Activated T-helper 1 cell treated with anti-CD3 and anti-CD28 coated beads, Interleukin-12 subunit alpha, Interleukin-12 subunit beta, Interleukin-2, Interleukin-4 antibody, amounts not matched to agents 30 ng/mL and 10 ng/mL and 1 ng/mL, durations not matched to agents 14 hours and 24 hours and 36 hours (primary cell): Measurements from ENCODE around the gene ITPRIP. TPM values are rescaled to one million over a fixed set of nuclear protein-coding genes. Genes with fewer than 3 reads are reported as not detected.

Experiments used
- DNase-seq: peaks from one replicate; pipeline ENCODE4 v3.0.0; 2021; ENCODE audit warnings: low spot score
- H3K27ac Mint-ChIP-seq: one replicate; pipeline ENCODE4 v1.8.0; 2021; ENCODE audit warnings: mild to moderate bottlenecking, mixed read lengths
- H3K27me3 Mint-ChIP-seq: one replicate; pipeline ENCODE4 v1.8.0; 2022; ENCODE audit warnings: mild to moderate bottlenecking, moderate library complexity, mixed read lengths; ENCODE audit not compliant: insufficient read depth
- H3K36me3 Mint-ChIP-seq: one replicate; pipeline ENCODE4 v1.8.0; 2021; ENCODE audit warnings: low read depth, mixed read lengths
- H3K4me1 Mint-ChIP-seq: one replicate; pipeline ENCODE4 v1.8.0; 2021; ENCODE audit warnings: low read depth, mixed read lengths
- H3K4me3 Mint-ChIP-seq: one replicate; pipeline ENCODE4 v1.8.0; 2021; ENCODE audit warnings: mild to moderate bottlenecking, moderate library complexity, mixed read lengths
- H3K9me3 Mint-ChIP-seq: one replicate; pipeline ENCODE4 v1.8.0; 2021; ENCODE audit warnings: mixed read lengths
- intact Hi-C: fragments of 100-400 bp; cut with micrococcal nuclease; formaldehyde crosslinking; loops from one replicate; pipeline ENCODE4 v1.15.1; 2024
- total RNA-seq: library from RNA; stranded (reverse); gene quantifications from 2 replicates; pipeline ENCODE4 v1.2.3, GENCODE V29; 2022

Gene ITPRIP
- total RNA-seq, 1 donor from 2014 or later = 18.1 TPM

DNA sequence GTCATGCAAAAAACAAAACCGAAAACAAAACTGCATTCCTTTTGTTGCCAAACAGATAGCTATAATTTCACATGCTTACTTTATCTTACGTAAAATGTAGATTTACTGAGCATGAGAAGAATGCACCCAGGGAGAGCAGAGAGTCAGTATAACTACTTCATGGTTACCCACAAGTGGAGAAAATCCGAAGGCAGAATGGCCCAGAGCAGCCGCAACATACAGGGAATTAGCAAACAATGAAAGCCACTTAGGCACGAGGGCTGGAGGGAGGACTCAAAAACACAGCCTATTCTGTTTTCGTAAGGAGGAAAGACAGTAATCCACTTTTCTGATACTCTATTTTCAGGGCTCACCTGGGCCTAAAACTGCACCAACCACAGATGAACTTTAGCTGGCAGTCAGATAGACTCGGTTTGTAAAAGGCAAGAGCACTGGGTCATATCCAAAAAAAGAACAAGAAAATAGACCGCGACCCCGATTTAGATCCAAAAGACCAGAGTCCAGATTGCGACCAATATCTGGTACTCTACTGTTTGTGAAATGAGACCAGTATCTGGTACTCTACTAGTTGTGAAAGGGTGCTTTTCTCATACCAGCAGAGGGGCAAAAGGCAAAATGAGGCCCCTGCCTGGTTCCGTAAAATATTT lies 1.3 kb downstream of the ITPRIP start:
- intact Hi-C loops = loop anchor here (5.0 kb wide), 1 partner anchor 425 kb away; no protein-coding TSS in a partner anchor
- Mint-ChIP-seq H3K4me1 (peaks cover 69% of the 10 kb centered on the region), H3K27me3 (peaks cover 5% of the 10 kb centered on the region), H3K9me3 (no peaks in the 10 kb centered on the region), H3K27ac (peak overlapping the region; percentile 97), H3K4me3 (peak overlapping the region; percentile 100), H3K36me3 (peaks cover 10% of the 10 kb centered on the region)
- DNase-seq = no peak

DNA sequence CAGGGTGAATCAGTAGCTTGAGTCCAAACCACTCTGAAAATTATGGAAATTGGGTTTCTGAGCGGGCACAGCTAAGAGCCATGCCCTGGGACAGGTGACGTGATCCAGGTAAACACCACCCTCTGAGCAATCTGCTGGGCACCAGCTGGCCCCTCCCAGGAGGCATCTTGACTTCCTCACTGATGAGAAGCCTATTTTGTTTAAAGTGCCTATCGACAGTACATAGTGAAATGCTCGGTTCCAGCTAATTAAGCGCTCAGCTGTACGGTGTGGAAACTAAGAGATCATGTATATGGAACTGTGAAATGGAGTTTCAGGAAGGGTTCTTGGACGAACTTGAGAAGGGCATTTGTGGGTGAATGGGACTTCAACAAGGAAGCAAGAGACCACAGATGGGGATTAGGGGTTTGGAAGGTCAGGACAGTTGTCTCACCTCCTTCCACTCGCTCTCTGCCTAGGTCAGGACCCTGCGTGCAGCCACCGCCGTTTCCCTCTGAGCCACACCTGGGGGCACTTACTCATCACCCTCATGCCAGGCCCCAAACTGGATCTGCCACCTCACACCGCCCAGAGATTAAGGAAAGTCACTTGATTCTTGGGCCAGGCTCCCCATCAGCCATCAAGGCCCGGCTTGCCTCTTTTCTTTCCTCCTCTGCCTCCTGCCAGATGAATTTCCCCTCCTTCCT lies 3.2 kb downstream of the ITPRIP start:
- Mint-ChIP-seq H3K4me3 (peak overlapping the region; percentile 73), H3K9me3 (no peaks in the 10 kb centered on the region), H3K4me1 (peaks cover 84% of the 10 kb centered on the region), H3K27ac (no peak overlapping the region), H3K27me3 (peaks cover 3% of the 10 kb centered on the region), H3K36me3 (peaks cover 21% of the 10 kb centered on the region)
- intact Hi-C loops = loop anchor here (5.0 kb wide), 1 partner anchor 423 kb away; no protein-coding TSS in a partner anchor
- DNase-seq = no peak

DNA sequence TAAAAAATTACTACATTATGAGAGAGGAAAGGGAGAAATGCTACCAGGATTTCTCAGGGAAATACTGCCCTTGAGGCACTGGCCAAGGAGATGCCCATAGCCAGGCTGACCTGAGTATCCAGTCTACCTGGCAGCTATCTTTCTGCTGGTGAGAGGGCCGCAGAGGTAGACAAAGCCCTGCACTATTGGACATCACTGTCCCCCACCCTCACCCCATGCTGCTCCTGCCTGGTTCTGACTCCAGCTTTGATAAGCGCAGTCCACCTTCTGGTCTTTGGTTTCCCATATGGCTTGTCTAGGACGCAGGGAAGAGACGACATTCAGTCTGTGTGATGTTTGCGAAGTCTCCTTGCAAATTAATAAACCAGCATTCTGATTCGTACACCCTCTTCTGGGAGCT lies 3.7 kb downstream of the ITPRIP start:
- H3K4me1 Mint-ChIP-seq = peaks cover 84% of the 10 kb centered on the region
- peaks cover 2% of the 10 kb centered on the region for H3K27me3 Mint-ChIP-seq
- no peak for DNase-seq
- intact Hi-C loops = no loop called here
- H3K36me3 Mint-ChIP-seq = peaks cover 21% of the 10 kb centered on the region
- H3K27ac Mint-ChIP-seq = no peak overlapping the region
- no peak overlapping the region for H3K4me3 Mint-ChIP-seq
- H3K9me3 Mint-ChIP-seq = no peaks in the 10 kb centered on the region

DNA sequence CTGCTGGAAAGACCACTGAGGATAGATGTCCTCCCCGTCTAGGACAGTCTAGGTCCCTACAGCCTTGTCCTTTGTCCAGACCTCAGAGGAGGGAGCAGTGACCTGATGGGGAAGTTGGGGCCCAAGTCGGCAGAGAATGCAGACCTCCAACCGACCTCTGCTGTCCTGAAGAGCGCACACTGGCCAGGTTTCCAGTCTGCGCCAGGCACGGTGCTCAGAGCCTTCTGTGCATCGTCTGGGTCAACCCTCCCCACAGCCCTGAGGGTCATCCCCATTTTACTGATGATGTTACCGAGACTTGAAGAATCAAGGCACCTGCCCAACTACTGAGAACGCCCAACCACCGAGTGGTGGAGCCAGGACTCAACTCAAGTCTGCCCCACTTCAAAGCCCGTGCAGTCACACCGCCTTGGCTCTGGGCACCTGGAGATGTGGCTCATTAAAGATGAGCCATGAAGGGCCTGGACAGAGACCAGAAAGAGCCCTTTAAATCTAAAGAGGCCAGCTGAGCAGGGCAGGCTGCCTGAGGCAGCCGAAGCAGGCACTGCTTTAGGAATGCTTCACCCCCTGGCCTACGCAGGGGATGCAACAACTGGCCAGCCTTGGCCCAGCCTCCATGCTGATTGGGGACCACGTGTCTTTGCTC lies 4.4 kb downstream of the ITPRIP start:
- no peak for DNase-seq
- intact Hi-C loops = no loop called here
- no peak overlapping the region for H3K4me3 Mint-ChIP-seq
- no peaks in the 10 kb centered on the region for H3K9me3 Mint-ChIP-seq
- H3K27ac Mint-ChIP-seq = peak overlapping the region; percentile 87
- peaks cover 84% of the 10 kb centered on the region for H3K4me1 Mint-ChIP-seq
- H3K36me3 Mint-ChIP-seq = peaks cover 21% of the 10 kb centered on the region
- peaks cover 2% of the 10 kb centered on the region for H3K27me3 Mint-ChIP-seq

GRCh38 chr10:104333032-104333727 lies 5.1 kb downstream of the ITPRIP start:
- peak; percentile 31 for DNase-seq
- Mint-ChIP-seq H3K36me3 (peaks cover 22% of the 10 kb centered on the region), H3K4me1 (peaks cover 90% of the 10 kb centered on the region), H3K4me3 (no peak overlapping the region), H3K9me3 (no peaks in the 10 kb centered on the region), H3K27me3 (no peaks in the 10 kb centered on the region), H3K27ac (peak overlapping the region; percentile 87)
- intact Hi-C loops = no loop called here

DNA sequence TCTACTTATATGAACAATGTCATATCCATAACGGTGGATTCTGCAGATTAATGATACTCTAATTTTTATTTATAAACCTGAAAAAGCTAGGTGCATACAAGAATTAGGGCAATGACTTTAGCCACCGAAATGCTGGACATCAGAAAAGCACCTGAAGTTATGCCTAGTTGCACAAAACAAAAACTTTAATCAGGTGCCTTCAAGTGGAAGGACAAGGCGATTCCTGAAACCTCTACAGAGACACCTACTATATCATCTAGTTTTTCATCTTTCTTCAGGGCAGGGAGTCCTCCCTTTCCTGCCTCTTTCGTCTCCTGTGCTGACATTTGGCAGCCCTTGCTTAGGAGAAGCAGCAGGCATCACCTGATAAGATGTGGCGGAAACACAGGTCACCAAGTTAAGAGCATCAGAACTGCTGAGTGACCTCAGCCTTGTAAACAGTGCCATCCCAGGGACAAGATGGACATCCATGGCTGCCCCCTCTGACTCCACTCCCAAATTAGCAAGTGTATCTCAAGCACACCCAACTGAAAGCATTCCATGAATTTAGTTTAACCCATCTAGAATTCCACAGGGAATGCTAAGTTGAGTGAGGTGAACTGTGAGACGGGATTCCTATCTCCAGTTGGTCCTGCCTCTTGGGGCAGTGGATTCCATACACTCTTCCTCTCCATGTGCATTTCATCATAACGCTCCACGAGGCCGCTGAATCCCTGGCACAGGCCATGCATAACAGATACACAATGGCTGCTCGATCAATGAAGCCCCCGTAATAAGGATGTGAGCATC lies 5.8 kb downstream of the ITPRIP start:
- Mint-ChIP-seq H3K9me3 (no peaks in the 10 kb centered on the region), H3K27ac (peak overlapping the region; percentile 87), H3K4me3 (no peak overlapping the region), H3K27me3 (no peaks in the 10 kb centered on the region), H3K36me3 (peaks cover 25% of the 10 kb centered on the region), H3K4me1 (peaks cover 98% of the 10 kb centered on the region)
- DNase-seq = no peak
- intact Hi-C loops = no loop called here

DNA sequence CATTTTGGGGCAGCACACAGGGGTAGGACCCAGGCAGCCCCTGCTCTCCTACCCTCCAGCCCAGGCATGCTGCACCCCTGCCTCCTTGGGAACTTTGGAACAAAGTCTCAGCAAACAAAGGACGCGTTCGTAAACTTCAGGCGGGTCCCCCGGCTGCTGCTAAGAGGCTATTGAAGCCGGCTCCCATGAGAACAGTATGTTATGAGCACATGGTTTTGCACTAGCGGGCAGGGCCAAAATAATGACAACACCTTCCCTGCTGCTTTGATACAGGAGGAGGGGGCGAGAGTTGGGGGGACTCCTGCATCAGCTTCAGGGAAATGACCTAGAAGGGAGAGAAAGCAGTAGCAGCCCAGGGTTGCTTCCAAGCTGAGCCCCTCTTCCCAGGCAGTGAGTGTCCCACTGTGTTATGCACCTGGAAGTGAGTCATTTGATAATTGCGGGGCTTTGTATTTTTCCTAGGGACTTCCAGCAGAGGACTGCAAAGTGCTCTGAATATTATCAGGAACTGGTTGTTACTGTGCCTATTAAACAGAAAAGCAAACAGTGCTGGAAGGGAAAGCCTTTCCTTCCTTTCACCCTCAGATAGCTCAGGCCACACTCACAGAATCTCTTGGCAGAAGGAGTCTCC lies 6.9 kb downstream of the ITPRIP start:
- Mint-ChIP-seq H3K36me3 (peaks cover 30% of the 10 kb centered on the region), H3K4me3 (no peak overlapping the region), H3K27me3 (no peaks in the 10 kb centered on the region), H3K9me3 (no peaks in the 10 kb centered on the region), H3K27ac (peak overlapping the region; percentile 29), H3K4me1 (peaks cover 100% of the 10 kb centered on the region)
- intact Hi-C loops = no loop called here
- DNase-seq = no peak

- Mint-ChIP-seq H3K9me3 (no peaks in the 10 kb centered on the region), H3K36me3 (peaks cover 31% of the 10 kb centered on the region), H3K4me3 (peak overlapping the region; percentile 68), H3K27me3 (no peaks in the 10 kb centered on the region), H3K27ac (peak overlapping the region; percentile 93), H3K4me1 (peaks cover 100% of the 10 kb centered on the region)
- no peak for DNase-seq
- intact Hi-C loops = no loop called here
These were observed 7.8 kb downstream of the ITPRIP start for GRCh38 chr10:104330168-104331110.

DNA sequence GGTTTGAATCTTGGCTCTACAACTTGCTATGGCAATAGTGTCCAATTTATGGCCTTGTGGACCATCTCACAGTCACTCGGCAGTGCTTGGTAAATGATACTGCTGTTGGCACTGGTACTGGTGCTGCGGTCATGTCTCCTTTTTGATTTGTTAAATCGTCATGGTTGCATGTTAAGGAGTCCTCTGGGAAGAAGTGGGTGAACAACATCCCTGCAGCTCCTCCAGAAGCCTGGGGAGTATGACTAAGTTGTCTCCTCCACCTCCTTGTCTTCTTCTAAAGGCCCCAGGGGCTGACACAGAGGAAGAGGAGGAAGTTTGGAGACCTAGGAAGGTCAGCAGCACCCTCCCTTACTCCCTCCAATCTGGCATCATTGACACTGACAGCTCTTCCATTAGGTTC lies 8.5 kb downstream of the ITPRIP start:
- no peaks in the 10 kb centered on the region for H3K27me3 Mint-ChIP-seq
- H3K9me3 Mint-ChIP-seq = no peaks in the 10 kb centered on the region
- intact Hi-C loops = loop anchor here (1.0 to 2.0 kb wide), 7 partner anchors 9 to 208 kb away; partner anchors contain the start of genes CFAP58, GSTO2 and ITPRIP
- peaks cover 34% of the 10 kb centered on the region for H3K36me3 Mint-ChIP-seq
- peak overlapping the region; percentile 68 for H3K4me3 Mint-ChIP-seq
- peaks cover 100% of the 10 kb centered on the region for H3K4me1 Mint-ChIP-seq
- peak overlapping the region; percentile 93 for H3K27ac Mint-ChIP-seq
- no peak for DNase-seq

DNA sequence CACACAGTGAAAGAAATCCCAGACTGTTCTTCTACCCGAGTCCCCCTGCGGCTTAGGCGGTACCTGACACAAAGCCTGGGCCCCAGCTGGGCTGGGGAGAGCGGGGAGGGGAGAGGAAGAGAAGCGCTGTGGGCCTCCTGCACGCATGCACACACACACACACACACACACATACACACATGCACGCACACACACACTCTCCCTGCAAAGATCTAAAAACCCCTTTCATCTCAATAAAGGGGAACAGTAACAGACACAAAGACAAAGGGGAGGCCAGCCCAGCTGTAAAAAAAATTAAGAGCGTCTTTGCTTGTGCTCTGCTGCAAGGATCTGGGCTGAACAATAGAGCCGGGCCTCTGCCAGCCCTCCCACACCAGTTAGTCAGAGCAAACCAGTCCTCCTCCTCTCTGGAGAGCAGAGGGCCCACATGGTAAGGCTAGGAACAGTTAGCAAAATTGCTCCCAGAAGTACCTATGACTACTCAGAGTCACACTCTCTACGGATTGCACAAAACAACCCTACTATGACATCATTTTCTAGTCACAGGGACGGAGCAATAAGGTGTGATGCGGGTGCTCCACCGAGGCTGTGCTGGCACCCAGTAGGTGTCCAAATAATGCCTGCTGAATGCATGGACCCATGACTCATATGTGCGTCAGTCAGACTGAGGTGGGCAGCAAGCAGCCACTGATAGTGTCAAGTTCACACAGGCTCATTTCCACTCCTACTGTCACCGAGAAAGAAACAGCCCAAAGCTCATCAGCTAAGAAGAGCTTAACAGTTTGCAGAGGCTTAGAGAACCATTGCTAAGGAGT lies 9.2 kb downstream of the ITPRIP start:
- intact Hi-C loops = loop anchor here (1.0 to 2.0 kb wide), 7 partner anchors 9 to 208 kb away; partner anchors contain the start of genes CFAP58, GSTO2 and ITPRIP
- no peaks in the 10 kb centered on the region for H3K9me3 Mint-ChIP-seq

More for the DNA sequence above, 9.2 kb downstream of the ITPRIP start:
- H3K4me1 Mint-ChIP-seq = peaks cover 100% of the 10 kb centered on the region
- peak overlapping the region; percentile 93 for H3K27ac Mint-ChIP-seq
- H3K27me3 Mint-ChIP-seq = no peaks in the 10 kb centered on the region
- peak overlapping the region; percentile 68 for H3K4me3 Mint-ChIP-seq
- peak; percentile 56 for DNase-seq
- H3K36me3 Mint-ChIP-seq = peaks cover 36% of the 10 kb centered on the region
